Peyer's patch (tissue), 4 donors: ENCODE results near the gene CTU1. TPM values are rescaled to one million over a fixed set of nuclear protein-coding genes. Genes with fewer than 3 reads are reported as not detected.

Experiments
- DNase-seq, 3 donors: peaks; one replicate each; pipeline ENCODE4 v3.0.0-alpha.2; 2017 to 2019
- H3K27ac ChIP-seq, 4 donors: fragments of 200-600 bp; sonication (generic); one replicate each; pipeline ENCODE4 v1.5.1; 2016 to 2019
- H3K27me3 ChIP-seq, 2 donors: fragments of 200-600 bp; sonication (generic); one replicate each; pipeline ENCODE4 v1.5.1; 2019
- H3K36me3 ChIP-seq, 3 donors: fragments of 200-600 bp; sonication (generic); one replicate each; pipeline ENCODE4 v1.5.1; 2016 to 2019
- H3K4me1 ChIP-seq, 4 donors: fragments of 200-600 bp; sonication (generic); one replicate each; pipeline ENCODE4 v1.5.1; 2016 to 2019
- H3K4me3 ChIP-seq, 4 donors: fragments of 200-600 bp; sonication (generic); 1 replicate in 3 of 4; 2 replicates in 1 of 4; pipeline ENCODE4 v1.5.1; 2016 to 2019; ENCODE audit warnings: mild to moderate bottlenecking in 1 of 4
- H3K9me3 ChIP-seq, 4 donors: fragments of 200-600 bp; sonication (generic); one replicate each; pipeline ENCODE4 v1.5.1; 2016 to 2019; ENCODE audit warnings: mild to moderate bottlenecking in 1 of 4
- CTCF ChIP-seq, 6 experiments: fragments of 450-650 bp in 4 of 6; fragments of 200-600 bp in 2 of 6; sonication (generic) in 1 of 6; IDR thresholded peaks; one replicate each; pipeline ENCODE4 v1.5.1; 2017 to 2019; ENCODE audit warnings: antibody characterized with exemption in 6 of 6, mild to moderate bottlenecking in 3 of 6, moderate library complexity in 1 of 6
- POLR2A ChIP-seq, 2 donors: fragments of 450-650 bp; IDR thresholded peaks; one replicate each; pipeline ENCODE4 v1.5.1; 2017; ENCODE audit warnings: antibody characterized with exemption in 2 of 2, mild to moderate bottlenecking in 2 of 2, moderate library complexity in 2 of 2
- total RNA-seq, 4 donors: library from RNA; depleted of rRNA; stranded (reverse); fragments of >200 nt; gene quantifications; one replicate each; pipeline ENCODE4 v1.1.0, GENCODE V29; 2016

CTU1 gene
- total RNA-seq, 4 donors from 2014 or later, result 4.4 to 10.0 (median 6.5) TPM

- DNase-seq, result no peak
- no peaks in the 10 kb centered on the region for H3K36me3 ChIP-seq
- no peaks in the 10 kb centered on the region for H3K27me3 ChIP-seq
- no peaks in the 10 kb centered on the region for H3K4me1 ChIP-seq
- no peak overlapping the region for H3K27ac ChIP-seq
- no peak for TF ChIP-seq CTCF (IDR thresholded peaks at IDR 0.05)
- no peak for TF ChIP-seq POLR2A (IDR thresholded peaks at IDR 0.05)
- no peak overlapping the region for H3K4me3 ChIP-seq
- H3K9me3 ChIP-seq, result no peaks in the 10 kb centered on the region
These were observed 37.7 kb downstream of the CTU1 start for GRCh38 chr19:51070334-51071094.

- H3K27ac ChIP-seq, result no peak overlapping the region
- DNase-seq, result no peak
- TF ChIP-seq POLR2A (IDR thresholded peaks at IDR 0.05) (no peak), CTCF (IDR thresholded peaks at IDR 0.05) (no peak)
- H3K9me3 ChIP-seq, result no peaks in the 10 kb centered on the region
- no peak overlapping the region for H3K4me3 ChIP-seq
- no peaks in the 10 kb centered on the region for H3K27me3 ChIP-seq
- H3K36me3 ChIP-seq, result no peaks in the 10 kb centered on the region
- H3K4me1 ChIP-seq, result peaks cover 0 to 7% (median 0%) of the 10 kb centered on the region in 4 donors
These were observed 41.6 kb downstream of the CTU1 start for GRCh38 chr19:51066393-51067186.

- H3K9me3 ChIP-seq, result no peaks in the 10 kb centered on the region
- H3K4me3 ChIP-seq, result peak overlapping the region in 1 of 4 donors; percentile 27
- TF ChIP-seq POLR2A (IDR thresholded peaks at IDR 0.05), result no peak
- TF ChIP-seq CTCF (IDR thresholded peaks at IDR 0.05), result no peak
- H3K4me1 ChIP-seq, result peaks cover 0 to 7% (median 0%) of the 10 kb centered on the region in 4 donors
- no peaks in the 10 kb centered on the region for H3K36me3 ChIP-seq
- no peak for DNase-seq
- no peaks in the 10 kb centered on the region for H3K27me3 ChIP-seq
- no peak overlapping the region for H3K27ac ChIP-seq
These were observed 42.8 kb downstream of the CTU1 start for GRCh38 chr19:51065221-51065960.

- Histone ChIP-seq H3K27me3 (no peaks in the 10 kb centered on the region), H3K36me3 (no peaks in the 10 kb centered on the region), H3K4me1 (peaks cover 0 to 7% (median 0%) of the 10 kb centered on the region in 4 donors), H3K9me3 (no peaks in the 10 kb centered on the region), H3K4me3 (peak within 1 kb of the TSS in 1 of 4 donors; percentile 27), H3K27ac (no peak within 1 kb of the TSS)
- TF ChIP-seq POLR2A (IDR thresholded peaks at IDR 0.05) (no peak), CTCF (IDR thresholded peaks at IDR 0.05) (no peak)
- no peak for DNase-seq
These were observed 43.5 kb downstream of the CTU1 start, which contains the start of gene KLK13 for GRCh38 chr19:51064534-51065220. Gene KLK13, minus strand, starts transcription at chr19:51065092. Its CDS starts 25 bp downstream, at chr19:51065067.

- Histone ChIP-seq H3K36me3 (no peaks in the 10 kb centered on the region), H3K4me3 (no peak overlapping the region), H3K9me3 (no peaks in the 10 kb centered on the region), H3K4me1 (peaks cover 0 to 7% (median 0%) of the 10 kb centered on the region in 4 donors), H3K27ac (no peak overlapping the region), H3K27me3 (no peaks in the 10 kb centered on the region)
- DNase-seq, result no peak
- TF ChIP-seq CTCF (IDR thresholded peaks at IDR 0.05) (no peak), POLR2A (IDR thresholded peaks at IDR 0.05) (no peak)
These were observed 44.5 kb downstream of the CTU1 start for GRCh38 chr19:51063664-51064063.
